KMS-11 (cell line): ENCODE measurements around the gene JUP.

Source experiments
- H2AFZ ChIP-seq: fragments of 200-600 bp; sonication (generic); 2 replicates; pipeline ENCODE4 v1.6.1; 2016; ENCODE audit warnings: antibody characterized with exemption, mixed run types, low read depth
- H3K27ac ChIP-seq: fragments of 200-600 bp; sonication (generic); 2 replicates; pipeline ENCODE4 v1.6.1; 2016; ENCODE audit warnings: mild to moderate bottlenecking, mixed run types
- H3K27me3 ChIP-seq: fragments of 200-600 bp; sonication (generic); 2 replicates; pipeline ENCODE4 v1.6.1; 2017; ENCODE audit warnings: mild to moderate bottlenecking, low read depth, mixed run types, moderate library complexity; ENCODE audit not compliant: insufficient read depth
- H3K36me3 ChIP-seq: fragments of 200-600 bp; sonication (generic); 2 replicates; pipeline ENCODE4 v1.6.1; 2017; ENCODE audit warnings: mild to moderate bottlenecking, mixed run types; ENCODE audit not compliant: insufficient read depth
- H3K4me1 ChIP-seq: fragments of 200-600 bp; sonication (generic); 2 replicates; pipeline ENCODE4 v1.6.1; 2016; ENCODE audit warnings: mild to moderate bottlenecking, low read depth, mixed run types; ENCODE audit not compliant: poor library complexity, severe bottlenecking
- H3K4me2 ChIP-seq: fragments of 200-600 bp; sonication (generic); 2 replicates; pipeline ENCODE4 v1.7.0; 2016; ENCODE audit warnings: mild to moderate bottlenecking, mixed run types
- H3K4me3 ChIP-seq: fragments of 200-600 bp; sonication (generic); IDR thresholded peaks from 2 replicates; pipeline ENCODE4 v1.6.1; 2017; ENCODE audit warnings: low read depth, low read length, mixed read lengths; ENCODE audit not compliant: insufficient read depth
- H3K79me2 ChIP-seq: fragments of 200-600 bp; sonication (generic); 2 replicates; pipeline ENCODE4 v1.6.1; 2016; ENCODE audit warnings: low read depth, mixed run types; ENCODE audit not compliant: insufficient read depth
- H3K9ac ChIP-seq: fragments of 200-600 bp; sonication (generic); 2 replicates; pipeline ENCODE4 v1.6.1; 2016; ENCODE audit warnings: mild to moderate bottlenecking, mixed run types
- H4K20me1 ChIP-seq: fragments of 200-600 bp; sonication (generic); 2 replicates; pipeline ENCODE4 v1.6.1; 2016; ENCODE audit warnings: mild to moderate bottlenecking, mixed run types; ENCODE audit not compliant: insufficient read depth
- CTCF ChIP-seq: fragments of 200-600 bp; sonication (generic); conservative IDR thresholded peaks from 2 replicates; pipeline ENCODE4 v1.6.1; 2017; ENCODE audit warnings: low read depth, mild to moderate bottlenecking, antibody characterized with exemption, low read length, moderate library complexity, mixed read lengths

JUP gene

GRCh38 chr17:41814195-41814594 lies 27.7 kb upstream of the JUP start:
- no peaks in the 10 kb centered on the region for H4K20me1 ChIP-seq
- no peaks in the 10 kb centered on the region for H3K36me3 ChIP-seq
- no peak overlapping the region for H3K9ac ChIP-seq
- no peak overlapping the region for H2AFZ ChIP-seq
- no peak overlapping the region for H3K27ac ChIP-seq
- no peak overlapping the region for H3K4me3 ChIP-seq
- H3K4me2 ChIP-seq, result no peak overlapping the region
- no peak for TF ChIP-seq CTCF
- peaks cover 23% of the 10 kb centered on the region for H3K4me1 ChIP-seq
- peaks cover 5% of the 10 kb centered on the region; the same call in 1 of the 2 replicates for H3K79me2 ChIP-seq
- H3K27me3 ChIP-seq, result no peaks in the 10 kb centered on the region; the same call in 1 of the 2 replicates

DNA sequence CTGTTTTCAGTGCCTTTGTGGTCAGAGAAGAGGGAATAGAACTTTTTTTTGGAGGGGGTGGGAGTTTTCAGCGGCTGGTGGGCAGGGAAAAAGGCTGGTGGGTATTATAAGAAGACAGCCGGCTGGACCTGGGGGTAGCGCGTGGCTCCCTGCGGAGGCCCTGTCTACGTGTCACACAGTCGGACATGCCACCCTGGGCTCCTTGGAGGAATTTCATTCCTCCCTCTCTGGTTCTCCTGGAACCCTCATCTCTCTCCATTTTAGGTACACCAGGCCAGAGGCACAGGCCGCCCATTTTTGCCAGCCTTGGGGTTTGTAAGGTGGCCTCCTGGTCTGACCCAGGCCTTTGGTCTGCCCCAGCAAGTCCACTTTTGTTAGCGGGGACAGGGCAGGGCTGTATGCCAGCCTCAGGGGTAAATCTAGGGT lies 27.2 kb upstream of the JUP start:
- H3K4me3 ChIP-seq, result no peak overlapping the region
- H2AFZ ChIP-seq, result no peak overlapping the region
- H3K9ac ChIP-seq, result no peak overlapping the region
- no peaks in the 10 kb centered on the region; the same call in 1 of the 2 replicates for H3K27me3 ChIP-seq
- TF ChIP-seq CTCF, result no peak
- no peaks in the 10 kb centered on the region for H3K36me3 ChIP-seq
- H3K4me2 ChIP-seq, result no peak overlapping the region
- H3K79me2 ChIP-seq, result peaks cover 5% of the 10 kb centered on the region; the same call in 1 of the 2 replicates
- H3K27ac ChIP-seq, result no peak overlapping the region
- H4K20me1 ChIP-seq, result no peaks in the 10 kb centered on the region
- H3K4me1 ChIP-seq, result peaks cover 23% of the 10 kb centered on the region

DNA sequence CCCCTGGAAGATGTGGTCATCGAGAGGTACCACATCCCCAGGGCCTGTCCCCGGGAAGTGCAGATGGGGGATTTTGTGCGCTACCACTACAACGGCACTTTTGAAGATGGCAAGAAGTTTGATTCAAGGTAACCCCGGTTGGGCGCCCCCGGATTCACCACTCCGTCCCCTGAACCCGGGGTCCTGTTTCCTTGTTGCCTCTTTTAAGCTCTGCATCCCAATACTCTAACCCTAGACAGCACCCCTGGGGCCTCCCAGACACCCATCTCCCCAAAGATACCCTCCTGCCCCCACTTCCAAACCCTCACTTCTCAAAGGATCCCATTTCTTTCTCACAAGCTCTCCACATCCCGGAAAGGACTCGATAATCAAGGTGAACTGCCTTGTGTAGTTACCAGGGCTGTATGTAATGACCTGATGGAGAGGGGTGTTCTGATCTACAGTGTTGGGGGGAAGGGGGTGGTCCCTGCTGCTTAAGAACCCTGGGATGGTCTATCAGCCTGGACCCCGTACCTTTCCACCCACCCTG lies 26.7 kb upstream of the JUP start:
- no peak for TF ChIP-seq CTCF

DNA sequence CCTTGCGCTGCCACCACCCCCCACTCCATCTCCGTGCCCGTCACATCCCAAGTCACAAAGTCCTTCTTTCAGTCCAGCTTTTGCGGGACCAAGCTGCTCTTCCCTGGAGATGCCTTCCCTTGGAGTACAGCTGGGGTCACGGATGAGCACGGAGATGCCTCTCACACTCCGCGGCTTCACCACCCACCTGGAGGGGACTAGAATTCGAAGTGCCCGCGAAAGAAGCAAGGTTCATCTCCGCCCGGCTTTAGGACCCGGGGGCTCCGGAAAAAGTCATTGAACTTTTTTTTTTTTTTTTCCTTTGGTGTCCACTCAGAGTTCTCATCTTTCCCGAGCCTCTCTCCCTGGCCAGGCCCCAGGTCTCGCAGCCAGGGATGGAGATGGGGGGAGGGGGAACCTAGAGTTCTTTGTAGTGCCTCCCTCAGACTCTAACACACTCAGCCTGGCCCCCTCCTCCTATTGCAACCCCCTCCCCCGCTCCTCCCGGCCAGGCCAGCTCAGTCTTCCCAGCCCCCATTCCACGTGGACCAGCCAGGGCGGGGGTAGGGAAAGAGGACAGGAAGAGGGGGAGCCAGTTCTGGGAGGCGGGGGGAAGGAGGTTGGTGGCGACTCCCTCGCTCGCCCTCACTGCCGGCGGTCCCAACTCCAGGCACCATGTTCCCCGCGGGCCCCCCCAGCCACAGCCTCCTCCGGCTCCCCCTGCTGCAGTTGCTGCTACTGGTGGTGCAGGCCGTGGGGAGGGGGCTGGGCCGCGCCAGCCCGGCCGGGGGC lies 26.1 kb upstream of the JUP start, which contains the start of gene FKBP10:
Gene FKBP10, plus strand, starts transcription at position 624 of the 771 bp plus-strand sequence. Its CDS starts 31 bp downstream, at position 655.
- H2AFZ ChIP-seq, result peak within 1 kb of the TSS; percentile 95
- peak within 1 kb of the TSS; percentile 72 for H3K4me2 ChIP-seq
- H3K4me1 ChIP-seq, result peaks cover 23% of the 10 kb centered on the region
- no peaks in the 10 kb centered on the region for H4K20me1 ChIP-seq
- TF ChIP-seq CTCF, result no peak
- H3K4me3 ChIP-seq, result peak within 1 kb of the TSS; percentile 42
- peaks cover 5% of the 10 kb centered on the region; the same call in 1 of the 2 replicates for H3K79me2 ChIP-seq
- no peaks in the 10 kb centered on the region for H3K36me3 ChIP-seq
- peak within 1 kb of the TSS; percentile 38; the same call in 1 of the 2 replicates for H3K27ac ChIP-seq
- H3K27me3 ChIP-seq, result no peaks in the 10 kb centered on the region; the same call in 1 of the 2 replicates
- H3K9ac ChIP-seq, result peak within 1 kb of the TSS; percentile 78

More for the DNA sequence above, 26.7 kb upstream of the JUP start:
- H3K4me3 ChIP-seq, result no peak overlapping the region
- H3K4me2 ChIP-seq, result peak overlapping the region; percentile 72; the same call in 1 of the 2 replicates
- H3K27ac ChIP-seq, result no peak overlapping the region
- H4K20me1 ChIP-seq, result no peaks in the 10 kb centered on the region
- H3K27me3 ChIP-seq, result no peaks in the 10 kb centered on the region; the same call in 1 of the 2 replicates
- H3K4me1 ChIP-seq, result peaks cover 23% of the 10 kb centered on the region
- H3K36me3 ChIP-seq, result no peaks in the 10 kb centered on the region
- peak overlapping the region; percentile 95; the same call in 1 of the 2 replicates for H2AFZ ChIP-seq
- no peak overlapping the region for H3K9ac ChIP-seq
- H3K79me2 ChIP-seq, result peaks cover 5% of the 10 kb centered on the region; the same call in 1 of the 2 replicates
